HEK293T (cell line): ENCODE data around the gene DNAH8.

Experiments used
- BHLHE40 ChIP-seq: fragments of 450-650 bp; IDR thresholded peaks from 2 replicates; pipeline ENCODE4 v1.6.1; 2016; ENCODE audit warnings: mild to moderate bottlenecking, moderate library complexity, borderline replicate concordance
- ELF4 ChIP-seq: fragments of 450-650 bp; IDR thresholded peaks from 2 replicates; pipeline ENCODE4 v1.6.1; 2017; ENCODE audit warnings: antibody characterized with exemption
- FOXK2 ChIP-seq: fragments of 450-650 bp; IDR thresholded peaks from 2 replicates; pipeline ENCODE4 v1.6.1; 2016; ENCODE audit warnings: mild to moderate bottlenecking
- FOXM1 ChIP-seq: fragments of 450-650 bp; IDR thresholded peaks from 2 replicates; pipeline ENCODE4 v1.6.1; 2017; ENCODE audit warnings: mild to moderate bottlenecking, borderline replicate concordance
- HDGF ChIP-seq: fragments of 450-650 bp; IDR thresholded peaks from 2 replicates; pipeline ENCODE4 v1.6.1; 2017; ENCODE audit warnings: antibody characterized with exemption, borderline replicate concordance
- LEF1 ChIP-seq: fragments of 450-650 bp; IDR thresholded peaks from 2 replicates; pipeline ENCODE4 v1.6.1; 2017; ENCODE audit warnings: mild to moderate bottlenecking, borderline replicate concordance
- NFRKB ChIP-seq: fragments of 450-650 bp; IDR thresholded peaks from 2 replicates; pipeline ENCODE4 v1.6.1; 2016; ENCODE audit warnings: mild to moderate bottlenecking, moderate library complexity
- PKNOX1 ChIP-seq: fragments of 450-650 bp; IDR thresholded peaks from 2 replicates; pipeline ENCODE4 v1.6.1; 2016
- SP1 ChIP-seq: fragments of 450-650 bp; IDR thresholded peaks from 2 replicates; pipeline ENCODE4 v1.6.1; 2017
- SUZ12 ChIP-seq: fragments of 450-650 bp; IDR thresholded peaks from 2 replicates; pipeline ENCODE4 v1.6.1; 2016; ENCODE audit warnings: mild to moderate bottlenecking
- ZNF384 ChIP-seq: fragments of 450-650 bp; IDR thresholded peaks from 2 replicates; pipeline ENCODE4 v1.6.1; 2016

GRCh38 chr6:38877721-38878120 lies 162.6 kb downstream of the DNAH8 start:
- no peak for TF ChIP-seq SP1
- TF ChIP-seq ZNF384 = no peak
- no peak for TF ChIP-seq NFRKB
- no peak for TF ChIP-seq PKNOX1
- TF ChIP-seq SUZ12 = no peak
- no peak for TF ChIP-seq BHLHE40
- no peak for TF ChIP-seq FOXM1
- no peak for TF ChIP-seq FOXK2
- no peak for TF ChIP-seq LEF1
- no peak for TF ChIP-seq ELF4
- no peak for TF ChIP-seq HDGF
